ENCODE results near the gene AJUBA. TPM values are rescaled to one million over a fixed set of nuclear protein-coding genes. Genes with fewer than 3 reads are reported as not detected.
"Not testable (repeated sequence)": the region's sequence is repeated elsewhere in the genome, so short reads cannot be mapped to it uniquely, and the experiment has no call there.

Gene AJUBA
- total and polyA plus RNA-seq, 7 donors: 0.23 to 7.8 (median 5.1) TPM

- Histone ChIP-seq H3K27me3 (no peaks in the 10 kb centered on the region), H3K4me3 (no peak overlapping the region), H3K27ac (no peak overlapping the region), H3K36me3 (peaks cover 0 to 55% (median 15%) of the 10 kb centered on the region in 4 donors), H3K4me1 (peaks cover 0 to 17% (median 6%) of the 10 kb centered on the region in 4 donors), H3K9me3 (no peaks in the 10 kb centered on the region)
- WGBS, 2 donors: 95 to 96% methylated on average over 1 of the region's 1 CpG
- TF ChIP-seq CTCF (IDR thresholded peaks at IDR 0.05) (no peak), POLR2A (IDR thresholded peaks at IDR 0.05) (no peak), POLR2AphosphoS5 (IDR thresholded peaks at IDR 0.05) (no peak), EP300 (IDR thresholded peaks at IDR 0.05) (no peak)
- DNase-seq: peak; percentile 3
- intact Hi-C loops (cut with DNase I): no loop called here
Observed at GRCh38 chr14:22952418-22952817, 29.9 kb downstream of the AJUBA start.

- H3K27ac ChIP-seq; H3K9me3 ChIP-seq; intact Hi-C loops (cut with DNase I); H3K27me3 ChIP-seq; H3K4me3 ChIP-seq: not testable (repeated sequence)
- peak; percentile 7 for DNase-seq
- H3K4me1 ChIP-seq: peaks cover 0 to 13% (median 6%) of the 10 kb centered on the region in 4 donors
- WGBS, 2 donors: 92 to 94% methylated on average over 8 of the region's 8 CpGs
- peaks cover 0 to 61% (median 21%) of the 10 kb centered on the region in 4 donors for H3K36me3 ChIP-seq
Observed at GRCh38 chr14:22951795-22952194, 30.6 kb downstream of the AJUBA start.

- TF ChIP-seq EP300 (IDR thresholded peaks at IDR 0.05) (no peak), CTCF (IDR thresholded peaks at IDR 0.05) (no peak)
- Histone ChIP-seq H3K4me3 (no peak overlapping the region), H3K9me3 (no peaks in the 10 kb centered on the region), H3K4me1 (no peaks in the 10 kb centered on the region), H3K27me3 (no peaks in the 10 kb centered on the region), H3K36me3 (peaks cover 6 to 46% (median 18%) of the 10 kb centered on the region in 4 donors), H3K27ac (no peak overlapping the region)
- 93 to 97% methylated on average over 3 of the region's 3 CpGs for WGBS, 2 donors
- DNase-seq: no peak
- intact Hi-C loops (cut with DNase I): no loop called here
Observed at GRCh38 chr14:22945642-22946041, 36.7 kb downstream of the AJUBA start.

- Histone ChIP-seq H3K27me3 (no peaks in the 10 kb centered on the region), H3K9me3 (no peaks in the 10 kb centered on the region), H3K4me3 (no peak overlapping the region), H3K27ac (no peak overlapping the region), H3K36me3 (no peaks in the 10 kb centered on the region), H3K4me1 (no peaks in the 10 kb centered on the region)
- DNase-seq: no peak
- intact Hi-C loops (cut with DNase I): no loop called here
- TF ChIP-seq POLR2AphosphoS5 (IDR thresholded peaks at IDR 0.05): no peak
- no peak for TF ChIP-seq EP300 (IDR thresholded peaks at IDR 0.05)
- no peak for TF ChIP-seq POLR2A (IDR thresholded peaks at IDR 0.05)
- TF ChIP-seq CTCF (IDR thresholded peaks at IDR 0.05): no peak
- 93 to 95% methylated on average over 4 of the region's 4 CpGs for WGBS, 2 donors
Observed at GRCh38 chr14:22939684-22940083, 42.7 kb downstream of the AJUBA start.

GRCh38 chr14:22935156-22935555 is 47.2 kb downstream of the AJUBA start:
- H3K27ac ChIP-seq: no peak overlapping the region
- H3K27me3 ChIP-seq: no peaks in the 10 kb centered on the region
- 75 to 91% methylated on average over 1 of the region's 1 CpG for WGBS, 2 donors
- intact Hi-C loops (cut with DNase I): no loop called here
- H3K4me3 ChIP-seq: no peak overlapping the region
- H3K36me3 ChIP-seq: no peaks in the 10 kb centered on the region
- no peaks in the 10 kb centered on the region for H3K9me3 ChIP-seq
- H3K4me1 ChIP-seq: peaks cover 0 to 5% (median under 1%) of the 10 kb centered on the region in 4 donors
- TF ChIP-seq POLR2A (IDR thresholded peaks at IDR 0.05): no peak
- TF ChIP-seq CTCF (IDR thresholded peaks at IDR 0.05): no peak
- TF ChIP-seq EP300 (IDR thresholded peaks at IDR 0.05): no peak
- TF ChIP-seq POLR2AphosphoS5 (IDR thresholded peaks at IDR 0.05): no peak
- no peak for DNase-seq

Data from sigmoid colon (tissue), 7 donors.